Endothelial cell of umbilical vein (primary cell): ENCODE data around the gene DENND1A.

Experiments
- EZH2 ChIP-seq: IDR thresholded peaks from 2 replicates; pipeline ENCODE4 v1.6.1; 2012; ENCODE audit warnings: borderline replicate concordance, low read depth, mild to moderate bottlenecking, moderate library complexity, low read length, inconsistent platforms; ENCODE audit not compliant: severe bottlenecking
- POLR2AphosphoS5 ChIP-seq: IDR thresholded peaks from 2 replicates; pipeline ENCODE4 v1.6.1; 2012; ENCODE audit warnings: low read depth, mild to moderate bottlenecking, control low read depth, low read length, moderate library complexity; ENCODE audit not compliant: insufficient read depth
- TF ChIP-seq, protein P1 (sequence below), 2 donors: IDR thresholded peaks; 1 replicate in 1 of 2; 2 replicates in 1 of 2; pipeline ENCODE4 v1.5.1; 2011; ENCODE audit warnings: low read length in 2 of 2, mild to moderate bottlenecking in 2 of 2, moderate library complexity in 2 of 2, control low read depth in 1 of 2, inconsistent platforms in 1 of 2, low read depth in 1 of 2; ENCODE audit not compliant: insufficient read depth in 1 of 2; ENCODE audit errors: extremely low read depth in 1 of 2
- TF ChIP-seq, protein P2 (sequence below): IDR thresholded peaks from 2 replicates; pipeline ENCODE4 v1.6.1; 2011; ENCODE audit not compliant: insufficient read depth, insufficient read length

DNA sequence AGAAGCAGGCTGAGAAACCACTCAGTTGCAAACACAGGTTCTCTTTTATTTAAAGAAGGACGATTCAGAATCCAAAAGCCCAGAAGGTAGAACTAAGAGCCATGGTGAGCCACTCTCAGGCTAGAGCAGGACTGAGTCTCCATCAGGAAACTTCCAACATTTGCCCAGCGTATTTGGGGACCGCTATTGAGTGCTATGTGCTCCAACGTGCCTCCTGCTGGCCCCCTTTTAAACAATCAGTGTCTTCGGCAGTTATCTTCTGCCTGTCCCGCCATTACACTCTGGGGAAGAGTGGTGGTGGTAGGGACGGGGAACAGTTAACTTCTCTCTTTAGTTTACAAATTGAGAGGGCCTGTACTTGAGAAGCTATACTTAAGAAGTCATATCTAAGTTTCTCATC, 78.1 kb downstream of the DENND1A start:
- TF ChIP-seq, protein P1, sequence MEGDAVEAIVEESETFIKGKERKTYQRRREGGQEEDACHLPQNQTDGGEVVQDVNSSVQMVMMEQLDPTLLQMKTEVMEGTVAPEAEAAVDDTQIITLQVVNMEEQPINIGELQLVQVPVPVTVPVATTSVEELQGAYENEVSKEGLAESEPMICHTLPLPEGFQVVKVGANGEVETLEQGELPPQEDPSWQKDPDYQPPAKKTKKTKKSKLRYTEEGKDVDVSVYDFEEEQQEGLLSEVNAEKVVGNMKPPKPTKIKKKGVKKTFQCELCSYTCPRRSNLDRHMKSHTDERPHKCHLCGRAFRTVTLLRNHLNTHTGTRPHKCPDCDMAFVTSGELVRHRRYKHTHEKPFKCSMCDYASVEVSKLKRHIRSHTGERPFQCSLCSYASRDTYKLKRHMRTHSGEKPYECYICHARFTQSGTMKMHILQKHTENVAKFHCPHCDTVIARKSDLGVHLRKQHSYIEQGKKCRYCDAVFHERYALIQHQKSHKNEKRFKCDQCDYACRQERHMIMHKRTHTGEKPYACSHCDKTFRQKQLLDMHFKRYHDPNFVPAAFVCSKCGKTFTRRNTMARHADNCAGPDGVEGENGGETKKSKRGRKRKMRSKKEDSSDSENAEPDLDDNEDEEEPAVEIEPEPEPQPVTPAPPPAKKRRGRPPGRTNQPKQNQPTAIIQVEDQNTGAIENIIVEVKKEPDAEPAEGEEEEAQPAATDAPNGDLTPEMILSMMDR (IDR thresholded peaks at IDR 0.05; ENCODE audit: extremely low read depth in 1 of 2, insufficient read depth in 1 of 2, low read depth in 1 of 2, low read length in 2 of 2), result no peak
- TF ChIP-seq, protein P2, sequence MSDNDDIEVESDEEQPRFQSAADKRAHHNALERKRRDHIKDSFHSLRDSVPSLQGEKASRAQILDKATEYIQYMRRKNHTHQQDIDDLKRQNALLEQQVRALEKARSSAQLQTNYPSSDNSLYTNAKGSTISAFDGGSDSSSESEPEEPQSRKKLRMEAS, result no peak
- TF ChIP-seq POLR2AphosphoS5 (no peak), EZH2 (no peak)
